HG03159 (cell line): ENCODE measurements around the gene ACOXL.
A peak's percentile ranks its signal among the peaks of the same experiment; 100 is the strongest.

Source experiments
- ATAC-seq: cut with Tn5 transposase; IDR thresholded peaks from one replicate; pipeline ENCODE4 v1.9.1; 2021; ENCODE audit warnings: mild to moderate bottlenecking, moderate library complexity; ENCODE audit not compliant: unreplicated experiment

Gene ACOXL

GRCh38 chr2:111145103-111145760 is 412.9 kb downstream of the ACOXL start:
- no peak for ATAC-seq

GRCh38 chr2:111145951-111146350 is 413.6 kb downstream of the ACOXL start:
- ATAC-seq: no peak

- no peak for ATAC-seq
These were observed 416.0 kb downstream of the ACOXL start for GRCh38 chr2:111148225-111148873.

GRCh38 chr2:111148925-111149324 is 416.6 kb downstream of the ACOXL start:
- ATAC-seq: no peak

- no peak for ATAC-seq
These were observed 417.6 kb downstream of the ACOXL start for GRCh38 chr2:111149882-111150455.

- ATAC-seq: no peak
These were observed 422.4 kb downstream of the ACOXL start for GRCh38 chr2:111154758-111155157.

GRCh38 chr2:111155610-111156009 is 423.2 kb downstream of the ACOXL start:
- ATAC-seq: no peak

GRCh38 chr2:111156529-111156928 is 424.2 kb downstream of the ACOXL start:
- no peak for ATAC-seq

- ATAC-seq: no peak
These were observed 424.8 kb downstream of the ACOXL start for GRCh38 chr2:111157071-111157661.

GRCh38 chr2:111157798-111158197 is 425.4 kb downstream of the ACOXL start:
- peak; percentile 67 for ATAC-seq

- no peak for ATAC-seq
These were observed 427.3 kb downstream of the ACOXL start for GRCh38 chr2:111159641-111160040.

GRCh38 chr2:111160758-111161157 is 428.4 kb downstream of the ACOXL start:
- ATAC-seq: no peak

- ATAC-seq: no peak
These were observed 429.6 kb downstream of the ACOXL start for GRCh38 chr2:111161971-111162370.

GRCh38 chr2:111162718-111163331 is 430.5 kb downstream of the ACOXL start:
- ATAC-seq: no peak

GRCh38 chr2:111164078-111164477 is 431.7 kb downstream of the ACOXL start:
- no peak for ATAC-seq

GRCh38 chr2:111165084-111165483 is 432.7 kb downstream of the ACOXL start:
- ATAC-seq: no peak

- no peak for ATAC-seq
These were observed 433.7 kb downstream of the ACOXL start for GRCh38 chr2:111166115-111166514.

- no peak for ATAC-seq
These were observed 434.9 kb downstream of the ACOXL start for GRCh38 chr2:111167076-111167862.

GRCh38 chr2:111167863-111168162 is 435.4 kb downstream of the ACOXL start:
- no peak for ATAC-seq
